DOHH2 (cell line): ENCODE measurements around the gene HAVCR1.

Source experiments
- H3F3A ChIP-seq: fragments of 200-600 bp; sonication (generic), shearing (Covaris generic); 2 replicates; pipeline ENCODE4 v1.6.0; 2016; ENCODE audit warnings: antibody characterized with exemption, mild to moderate bottlenecking; ENCODE audit not compliant: control insufficient read depth, insufficient read depth
- H3K27ac ChIP-seq: fragments of 200-600 bp; sonication (generic); 2 replicates; pipeline ENCODE4 v1.5.1; 2014; ENCODE audit warnings: low read depth, mild to moderate bottlenecking, low read length, moderate library complexity
- H3K27me3 ChIP-seq: fragments of 200-600 bp; sonication (generic); 2 replicates; pipeline ENCODE4 v1.6.1; 2014; ENCODE audit warnings: mild to moderate bottlenecking, low read length, mixed read lengths; ENCODE audit not compliant: control insufficient read depth
- H3K36me3 ChIP-seq: fragments of 200-600 bp; sonication (generic); 2 replicates; pipeline ENCODE4 v1.6.1; 2014; ENCODE audit warnings: mild to moderate bottlenecking, low read length, moderate library complexity, mixed read lengths; ENCODE audit not compliant: control insufficient read depth
- H3K4me1 ChIP-seq: fragments of 200-600 bp; sonication (generic); 2 replicates; pipeline ENCODE4 v1.6.1; 2014; ENCODE audit warnings: mild to moderate bottlenecking, low read length, mixed read lengths; ENCODE audit not compliant: control insufficient read depth
- H3K4me2 ChIP-seq: fragments of 200-600 bp; sonication (generic); 2 replicates; pipeline ENCODE4 v1.6.0; 2014; ENCODE audit warnings: mild to moderate bottlenecking, low read length, moderate library complexity
- H3K4me3 ChIP-seq: fragments of 200-600 bp; sonication (generic); 2 replicates; pipeline ENCODE4 v1.5.1; 2014; ENCODE audit warnings: mild to moderate bottlenecking, low read length, mixed read lengths
- H3K79me2 ChIP-seq: fragments of 200-600 bp; sonication (generic); 2 replicates; pipeline ENCODE4 v1.6.1; 2014; ENCODE audit warnings: mild to moderate bottlenecking, low read length, mixed read lengths; ENCODE audit not compliant: control insufficient read depth
- H3K9me2 ChIP-seq: fragments of 200-600 bp; sonication (generic); replicated peaks from 2 replicates; pipeline ENCODE4 v1.6.1; 2014; ENCODE audit warnings: mild to moderate bottlenecking, low read length, mixed read lengths; ENCODE audit not compliant: control insufficient read depth
- H3K9me3 ChIP-seq: fragments of 200-600 bp; sonication (generic); 2 replicates; pipeline ENCODE4 v1.6.1; 2014; ENCODE audit warnings: antibody characterized with exemption, low read length, mixed read lengths; ENCODE audit not compliant: control insufficient read depth, insufficient read depth
- H4K20me1 ChIP-seq: fragments of 200-600 bp; sonication (generic); 2 replicates; pipeline ENCODE4 v1.6.0; 2014; ENCODE audit warnings: low read depth, mild to moderate bottlenecking, antibody characterized with exemption, low read length, moderate library complexity; ENCODE audit not compliant: control insufficient read depth, insufficient read depth
- CTCF ChIP-seq: fragments of 200-600 bp; sonication (generic); IDR thresholded peaks from one replicate; pipeline ENCODE4 v1.5.1; 2014; ENCODE audit warnings: antibody characterized with exemption, mild to moderate bottlenecking, low read depth, low read length; ENCODE audit not compliant: poor library complexity, severe bottlenecking
- EZH2phosphoT487 ChIP-seq: fragments of 200-600 bp; sonication (generic); IDR thresholded peaks from 2 replicates; pipeline ENCODE4 v1.6.1; 2017; ENCODE audit warnings: borderline replicate concordance, mild to moderate bottlenecking, antibody characterized with exemption, low read length, moderate library complexity, mixed read lengths

The HAVCR1 gene

GRCh38 chr5:157085930-157086329 lies 27.0 kb upstream of the HAVCR1 start:
- peaks cover 7% of the 10 kb centered on the region; the same call in 1 of the 2 replicates for H3K4me1 ChIP-seq
- no peaks in the 10 kb centered on the region for H4K20me1 ChIP-seq
- TF ChIP-seq EZH2phosphoT487 (no peak), CTCF (no peak)
- no peaks in the 10 kb centered on the region for H3K9me2 ChIP-seq
- H3K36me3 ChIP-seq, result no peaks in the 10 kb centered on the region
- no peak overlapping the region for H3K27ac ChIP-seq
- no peak overlapping the region for H3K4me2 ChIP-seq
- no peaks in the 10 kb centered on the region for H3F3A ChIP-seq
- H3K4me3 ChIP-seq, result no peak overlapping the region
- no peaks in the 10 kb centered on the region for H3K79me2 ChIP-seq
- H3K9me3 ChIP-seq, result no peaks in the 10 kb centered on the region
- no peaks in the 10 kb centered on the region for H3K27me3 ChIP-seq

GRCh38 chr5:157080286-157080685 lies 21.4 kb upstream of the HAVCR1 start:
- no peaks in the 10 kb centered on the region for H4K20me1 ChIP-seq
- no peaks in the 10 kb centered on the region for H3K79me2 ChIP-seq
- peaks cover 12% of the 10 kb centered on the region for H3K4me1 ChIP-seq
- TF ChIP-seq EZH2phosphoT487, result no peak
- TF ChIP-seq CTCF, result no peak
- no peak overlapping the region for H3K4me3 ChIP-seq
- no peak overlapping the region for H3K4me2 ChIP-seq
- no peaks in the 10 kb centered on the region for H3K36me3 ChIP-seq
- no peak overlapping the region for H3K27ac ChIP-seq
- H3K27me3 ChIP-seq, result no peaks in the 10 kb centered on the region
- H3K9me2 ChIP-seq, result no peaks in the 10 kb centered on the region
- no peaks in the 10 kb centered on the region for H3F3A ChIP-seq
- H3K9me3 ChIP-seq, result no peaks in the 10 kb centered on the region

- TF ChIP-seq CTCF (no peak), EZH2phosphoT487 (no peak)
- Histone ChIP-seq H3K9me3 (no peaks in the 10 kb centered on the region), H3K79me2 (no peaks in the 10 kb centered on the region), H3K4me2 (no peak overlapping the region), H4K20me1 (no peaks in the 10 kb centered on the region), H3K4me1 (peaks cover 12% of the 10 kb centered on the region), H3K9me2 (no peaks in the 10 kb centered on the region), H3F3A (no peaks in the 10 kb centered on the region), H3K36me3 (no peaks in the 10 kb centered on the region), H3K27ac (no peak overlapping the region), H3K27me3 (no peaks in the 10 kb centered on the region; the same call in 1 of the 2 replicates), H3K4me3 (no peak overlapping the region)
These were observed 17.6 kb upstream of the HAVCR1 start for GRCh38 chr5:157076558-157076957.

GRCh38 chr5:157072508-157072907 lies 13.6 kb upstream of the HAVCR1 start:
- H3K27ac ChIP-seq, result no peak overlapping the region
- no peak overlapping the region for H3K4me2 ChIP-seq
- no peak overlapping the region for H3K4me3 ChIP-seq
- no peaks in the 10 kb centered on the region for H3F3A ChIP-seq
- TF ChIP-seq EZH2phosphoT487 (no peak), CTCF (no peak)
- H3K4me1 ChIP-seq, result peaks cover 12% of the 10 kb centered on the region
- H3K9me3 ChIP-seq, result no peaks in the 10 kb centered on the region
- H3K9me2 ChIP-seq, result no peaks in the 10 kb centered on the region
- no peaks in the 10 kb centered on the region for H3K79me2 ChIP-seq
- no peaks in the 10 kb centered on the region; the same call in 1 of the 2 replicates for H3K27me3 ChIP-seq
- no peaks in the 10 kb centered on the region for H3K36me3 ChIP-seq
- H4K20me1 ChIP-seq, result no peaks in the 10 kb centered on the region
